H1 (cell line): ENCODE measurements around the gene SV2B. TPM values are rescaled to one million over a fixed set of nuclear protein-coding genes. Genes with fewer than 3 reads are reported as not detected.

ENCODE experiments used
- CTCF ChIA-PET: fragments of 300-600 bp; sonication (Branson Sonifier 250); formaldehyde crosslinking; loops from one replicate; lab custom pipeline; 2021; ENCODE audit not compliant: partially characterized antibody; lab: Charles Lee
- POLR2A ChIA-PET: fragments of 300-600 bp; sonication (Branson Sonifier 250); formaldehyde crosslinking; loops from one replicate; lab custom pipeline; 2021; ENCODE audit warnings: inconsistent platforms; ENCODE audit not compliant: partially characterized antibody; lab: Charles Lee
- DNase-seq, 2 experiments: peaks; one replicate each; pipeline versions ENCODE4 v3.0.0 to v3.0.0-alpha.2; 2010 to 2022; ENCODE audit warnings: low spot score in 2 of 2, low read depth in 1 of 2, mixed read lengths in 1 of 2
- FAIRE-seq: peaks from 2 replicates; lab custom pipeline; 2011; peaks lifted over from hg19 to GRCh38; lab: Jason Lieb, UNC
- H2AFZ ChIP-seq: 2 replicates; pipeline ENCODE4 v1.8.1; 2012; ENCODE audit warnings: low read length, inconsistent platforms
- H2AK5ac ChIP-seq: 2 replicates; pipeline ENCODE4 v1.6.1; 2013; ENCODE audit warnings: low read depth, low read length
- H2BK120ac ChIP-seq: replicated peaks from 2 replicates; pipeline ENCODE3; 2013; ENCODE audit warnings: low read depth, low read length, inconsistent platforms
- H2BK12ac ChIP-seq: 2 replicates; pipeline ENCODE4 v1.6.1; 2013; ENCODE audit warnings: low read depth, low read length
- H2BK15ac ChIP-seq: 2 replicates; pipeline ENCODE4 v1.6.1; 2013; ENCODE audit warnings: low read length
- H2BK20ac ChIP-seq: 2 replicates; pipeline ENCODE4 v1.6.1; 2013; ENCODE audit warnings: low read length
- H2BK5ac ChIP-seq: 2 replicates; pipeline ENCODE4 v1.6.1; 2013; ENCODE audit warnings: low read depth, low read length
- H3K14ac ChIP-seq: 2 replicates; pipeline ENCODE4 v1.6.1; 2013; ENCODE audit warnings: inconsistent platforms; ENCODE audit not compliant: insufficient read length
- H3K18ac ChIP-seq: 2 replicates; pipeline ENCODE4 v1.6.1; 2013; ENCODE audit warnings: low read length; ENCODE audit errors: extremely low read depth
- H3K23ac ChIP-seq: 2 replicates; pipeline ENCODE4 v1.6.1; 2013; ENCODE audit warnings: inconsistent platforms; ENCODE audit not compliant: insufficient read length
- H3K23me2 ChIP-seq: 2 replicates; pipeline ENCODE4 v1.6.1; 2013; ENCODE audit warnings: low read depth, low read length
- H3K27ac ChIP-seq: 2 replicates; pipeline ENCODE4 v1.6.1; 2011; ENCODE audit warnings: low read depth, low read length, inconsistent platforms
- H3K27me3 ChIP-seq, 4 experiments: replicated peaks in 1 of 4; 1 replicate in 1 of 4; 2 replicates in 3 of 4; pipeline versions ENCODE4 v1.6.1 to v1.8.1; 2011 to 2013; ENCODE audit warnings: low read length in 3 of 4, mild to moderate bottlenecking in 3 of 4, inconsistent platforms in 2 of 4, mixed read lengths in 2 of 4, moderate library complexity in 1 of 4; ENCODE audit not compliant: control insufficient read depth in 3 of 4, insufficient read depth in 3 of 4; ENCODE audit errors: extremely low read depth in 1 of 4
- H3K36me3 ChIP-seq, 4 experiments: 2 replicates each; pipeline versions ENCODE4 v1.6.1 to v1.8.1; 2011 to 2013; ENCODE audit warnings: mild to moderate bottlenecking in 4 of 4, low read length in 3 of 4, moderate library complexity in 2 of 4, control low read depth in 1 of 4, inconsistent platforms in 1 of 4; ENCODE audit not compliant: insufficient read depth in 4 of 4, control insufficient read depth in 2 of 4
- H3K4ac ChIP-seq: replicated peaks from 2 replicates; pipeline ENCODE3; 2013; ENCODE audit warnings: low read length, low read depth, mixed read lengths, inconsistent platforms; ENCODE audit not compliant: insufficient read length
- H3K4me1 ChIP-seq, 4 experiments: replicated peaks in 1 of 4; 1 replicate in 1 of 4; 2 replicates in 3 of 4; pipeline versions ENCODE4 v1.6.1 to v1.8.1; 2011 to 2013; ENCODE audit warnings: low read length in 3 of 4, inconsistent platforms in 2 of 4, mixed read lengths in 1 of 4; ENCODE audit not compliant: insufficient read depth in 4 of 4, control insufficient read depth in 3 of 4
- H3K4me2 ChIP-seq, 2 experiments: 2 replicates each; pipeline versions ENCODE4 v1.6.1 to v1.8.1; 2011 to 2013; ENCODE audit warnings: low read depth in 2 of 2, low read length in 2 of 2, control low read depth in 1 of 2, inconsistent platforms in 1 of 2, mild to moderate bottlenecking in 1 of 2; ENCODE audit not compliant: insufficient read depth in 1 of 2
- H3K4me3 ChIP-seq, 4 experiments: fragments of 200-600, 300-600 bp in 1 of 4; sonication (generic), shearing (Covaris generic), sonication (Bioruptor Twin) in 1 of 4; 2 replicates each; pipeline versions ENCODE4 v1.5.1 to v1.8.1; 2011 to 2016; ENCODE audit warnings: low read length in 4 of 4, low read depth in 3 of 4, control low read depth in 2 of 4, inconsistent platforms in 2 of 4, mild to moderate bottlenecking in 2 of 4, mixed read lengths in 1 of 4, moderate library complexity in 1 of 4; ENCODE audit not compliant: insufficient read depth in 2 of 4; ENCODE audit errors: extremely low read depth in 1 of 4
- H3K56ac ChIP-seq: replicated peaks from 2 replicates; pipeline ENCODE3; 2013; ENCODE audit warnings: low read depth, mild to moderate bottlenecking, mixed read lengths, low read length, inconsistent platforms; ENCODE audit not compliant: insufficient read length
- H3K79me1 ChIP-seq: 2 replicates; pipeline ENCODE4 v1.6.1; 2013; ENCODE audit warnings: low read depth, low read length, control low read depth
- H3K79me2 ChIP-seq, 2 experiments: 2 replicates each; pipeline versions ENCODE4 v1.6.1 to v1.8.1; 2012 to 2013; ENCODE audit warnings: low read length in 2 of 2, mild to moderate bottlenecking in 2 of 2, inconsistent platforms in 1 of 2; ENCODE audit not compliant: insufficient read depth in 2 of 2, control insufficient read depth in 1 of 2
- H3K9ac ChIP-seq, 4 experiments: replicated peaks in 1 of 4; 1 replicate in 1 of 4; 2 replicates in 3 of 4; pipeline versions ENCODE4 v1.6.1 to v1.8.1; 2011 to 2013; ENCODE audit warnings: low read depth in 3 of 4, low read length in 3 of 4, control low read depth in 2 of 4, mild to moderate bottlenecking in 2 of 4, moderate library complexity in 2 of 4, inconsistent platforms in 1 of 4; ENCODE audit errors: extremely low read depth in 1 of 4
- H3K9me3 ChIP-seq, 2 experiments: 2 replicates each; pipeline versions ENCODE4 v1.6.1 to v1.8.1; 2012 to 2013; ENCODE audit warnings: mild to moderate bottlenecking in 2 of 2, moderate library complexity in 2 of 2, control low read depth in 1 of 2, inconsistent platforms in 1 of 2, low read depth in 1 of 2, low read length in 1 of 2, mixed read lengths in 1 of 2; ENCODE audit not compliant: insufficient read depth in 2 of 2
- H4K20me1 ChIP-seq, 2 experiments: replicated peaks in 1 of 2; 2 replicates each; pipeline versions ENCODE3 to v1.8.1; 2011 to 2013; ENCODE audit warnings: inconsistent platforms in 2 of 2, low read length in 2 of 2, mild to moderate bottlenecking in 1 of 2; ENCODE audit not compliant: insufficient read depth in 2 of 2, control insufficient read depth in 1 of 2
- H4K5ac ChIP-seq: 2 replicates; pipeline ENCODE4 v1.6.1; 2013; ENCODE audit warnings: low read length, low read depth, mixed read lengths, inconsistent platforms; ENCODE audit not compliant: insufficient read length
- H4K8ac ChIP-seq: 2 replicates; pipeline ENCODE4 v1.8.0; 2013; ENCODE audit warnings: mild to moderate bottlenecking, moderate library complexity, low read length, inconsistent platforms; ENCODE audit not compliant: insufficient read depth; ENCODE audit errors: extremely low read depth
- H4K91ac ChIP-seq: replicated peaks from 2 replicates; pipeline ENCODE3; 2013; ENCODE audit warnings: low read length, mixed read lengths, inconsistent platforms; ENCODE audit not compliant: insufficient read length
- CEBPB ChIP-seq: IDR thresholded peaks from 2 replicates; pipeline ENCODE4 v1.6.1; 2012; ENCODE audit warnings: low read depth, low read length
- RFX5 ChIP-seq: IDR thresholded peaks from 2 replicates; pipeline ENCODE4 v1.6.1; 2011; ENCODE audit warnings: low read depth, low read length, improper control_type of control experiment, borderline replicate concordance
- WGBS, 2 experiments: shearing (Covaris generic) in 1 of 2; methylation state at CpG; one replicate each; pipeline versions ENCODE4 v1.1.6 to v1.1.7; 2013 to 2015; ENCODE audit warnings: low lambda C conversion rate in 2 of 2, mixed read lengths in 2 of 2, inconsistent platforms in 1 of 2, low coverage in 1 of 2, missing lambda C conversion rate in 1 of 2; ENCODE audit not compliant: insufficient replicate concordance in 2 of 2, insufficient coverage in 1 of 2, insufficient read length in 1 of 2; ENCODE audit errors: extremely low coverage in 1 of 2, missing lambda C conversion rate in 1 of 2; 5-methylcytosine and 5-hydroxymethylcytosine counted together
- polyA plus RNA-seq, 7 experiments: library from polyadenylated mRNA; depleted of rRNA in 3 of 7; stranded (reverse) in 5 of 7; unstranded in 2 of 7; fragments of >200 nt in 5 of 7; fragments of 200-250 nt in 2 of 7; gene quantifications; 1 replicate in 5 of 7; 2 replicates in 1 of 7; 4 replicates in 1 of 7; pipeline versions ENCODE4 v1.2.1 to v1.2.3, GENCODE V29; 2011 to 2013; ENCODE audit warnings: missing spikeins in 2 of 7, mixed read lengths in 2 of 7
- total RNA-seq: library from RNA; stranded (reverse); fragmentation: NEBNext Ultra II Directional; extraction: Animal tissue kit (Norgen Biotek cat#: 25700); gene quantifications from 2 replicates; pipeline ENCODE4 v1.2.1, GENCODE V29; 2021

The SV2B gene
- total and polyA plus RNA-seq, 2 of the 8 experiments (the other 6 are each of a cell fraction or from before 2014, with no cell fraction given), result 0.09 to 0.20 TPM

DNA sequence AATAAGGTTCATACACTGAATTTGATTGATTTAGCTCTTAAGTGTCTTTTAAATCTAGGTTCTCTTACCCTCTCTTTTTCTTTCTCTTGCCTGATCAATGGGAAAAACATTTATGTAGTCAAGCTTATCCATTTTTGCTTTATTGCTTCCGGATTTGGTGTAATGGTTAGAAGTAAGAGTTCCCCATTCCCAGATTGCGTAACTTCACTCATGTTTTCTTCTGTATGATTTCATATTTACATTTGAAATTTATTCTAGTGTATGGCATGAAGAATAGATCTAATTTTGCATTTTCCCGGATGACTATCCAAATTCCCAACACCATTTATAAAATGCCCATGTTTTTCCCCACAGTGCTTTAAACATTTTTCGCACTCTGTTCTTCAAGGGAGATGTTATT is 27.9 kb upstream of the SV2B start:
- Histone ChIP-seq H2BK120ac (no peak overlapping the region), H2BK5ac (no peak overlapping the region), H3K23ac (no peak overlapping the region), H3K56ac (no peak overlapping the region), H3K9ac (no peak overlapping the region), H2AFZ (no peak overlapping the region), H3K27me3 (no peaks in the 10 kb centered on the region), H3K23me2 (no peaks in the 10 kb centered on the region), H3K79me1 (no peaks in the 10 kb centered on the region), H2AK5ac (no peak overlapping the region), H4K5ac (no peak overlapping the region), H3K79me2 (no peaks in the 10 kb centered on the region), H2BK15ac (no peak overlapping the region), H3K9me3 (no peaks in the 10 kb centered on the region), H3K4me3 (no peak overlapping the region), H2BK12ac (no peak overlapping the region), H3K18ac (no peak overlapping the region), H3K4ac (no peak overlapping the region), H4K8ac (no peak overlapping the region), H2BK20ac (no peak overlapping the region), H4K91ac (no peak overlapping the region), H4K20me1 (no peaks in the 10 kb centered on the region), H3K27ac (no peak overlapping the region), H3K14ac (no peak overlapping the region), H3K4me2 (no peak overlapping the region), H3K36me3 (no peaks in the 10 kb centered on the region), H3K4me1 (no peaks in the 10 kb centered on the region)
- DNase-seq (no peak), FAIRE-seq (no peak)
- WGBS, 2 experiments, result 88% methylated on average over 4 of the region's 4 CpGs; no CpG with 5 or more reads in 1 of the 2 experiments
- CTCF ChIA-PET, result interaction anchor here (0.9 kb wide), 1 partner anchor 55 kb away, joined by 3 read pairs; no protein-coding TSS in a partner anchor
- POLR2A ChIA-PET, result no interaction called here
- TF ChIP-seq RFX5 (no peak), CEBPB (peak; percentile 74; the same call in 1 of the 2 replicates)
